Measurements from ENCODE around the gene POU2F2.

POU2F2 gene

DNA sequence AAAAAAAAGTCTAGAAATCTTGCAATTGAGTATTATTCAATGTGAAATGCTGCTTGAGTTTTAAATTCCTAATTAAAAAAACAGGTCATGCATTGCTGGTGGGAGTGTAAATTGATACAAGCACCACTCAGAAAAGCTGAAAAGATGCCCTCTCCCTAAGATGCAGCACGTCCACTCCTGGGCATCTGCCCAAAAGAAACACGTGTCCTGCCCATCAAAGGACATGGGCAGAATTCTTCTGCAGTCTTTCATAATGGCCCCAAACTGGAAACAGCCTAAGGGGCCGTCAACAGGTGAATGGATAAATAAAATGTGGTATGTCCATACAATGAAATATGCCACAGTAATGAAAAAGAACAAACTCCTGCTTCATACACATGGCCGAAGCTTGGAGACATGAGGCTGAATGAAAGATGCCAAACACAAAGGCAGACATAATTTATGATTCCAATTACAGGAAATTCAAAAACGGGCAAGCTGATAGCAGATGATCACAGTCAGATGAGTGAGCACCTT, 7.8 kb downstream of the POU2F2 start:
- no peak for TF ChIP-seq POLR2A (IDR thresholded peaks at IDR 0.05; ENCODE audit: low read depth, low read length)
- FAIRE-seq (no peak), DNase-seq (ENCODE audit: insufficient read length, low spot score) (no peak)

DNA sequence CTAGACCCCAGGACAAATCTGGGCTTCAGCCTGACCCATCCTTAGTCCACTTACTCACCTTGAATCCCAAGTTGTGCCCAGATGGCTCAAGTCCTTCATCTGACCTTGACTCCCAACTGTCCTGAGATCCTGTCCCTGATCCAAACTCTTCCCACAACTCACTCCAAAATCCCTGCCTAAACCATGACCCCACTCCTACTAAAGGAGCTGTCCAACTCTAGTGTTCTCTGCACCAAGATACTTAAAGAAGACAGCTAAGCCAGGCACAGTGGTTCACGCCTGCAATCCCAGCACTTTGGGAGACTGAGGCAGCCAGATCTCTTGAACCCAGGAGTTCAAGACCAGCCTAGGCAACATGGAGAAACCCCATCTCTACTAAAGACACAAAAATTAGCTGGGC, 8.5 kb downstream of the POU2F2 start:
- no peak for TF ChIP-seq POLR2A (IDR thresholded peaks at IDR 0.05; ENCODE audit: low read depth, low read length)
- FAIRE-seq: no peak
- no peak for DNase-seq (ENCODE audit: insufficient read length, low spot score)

DNA sequence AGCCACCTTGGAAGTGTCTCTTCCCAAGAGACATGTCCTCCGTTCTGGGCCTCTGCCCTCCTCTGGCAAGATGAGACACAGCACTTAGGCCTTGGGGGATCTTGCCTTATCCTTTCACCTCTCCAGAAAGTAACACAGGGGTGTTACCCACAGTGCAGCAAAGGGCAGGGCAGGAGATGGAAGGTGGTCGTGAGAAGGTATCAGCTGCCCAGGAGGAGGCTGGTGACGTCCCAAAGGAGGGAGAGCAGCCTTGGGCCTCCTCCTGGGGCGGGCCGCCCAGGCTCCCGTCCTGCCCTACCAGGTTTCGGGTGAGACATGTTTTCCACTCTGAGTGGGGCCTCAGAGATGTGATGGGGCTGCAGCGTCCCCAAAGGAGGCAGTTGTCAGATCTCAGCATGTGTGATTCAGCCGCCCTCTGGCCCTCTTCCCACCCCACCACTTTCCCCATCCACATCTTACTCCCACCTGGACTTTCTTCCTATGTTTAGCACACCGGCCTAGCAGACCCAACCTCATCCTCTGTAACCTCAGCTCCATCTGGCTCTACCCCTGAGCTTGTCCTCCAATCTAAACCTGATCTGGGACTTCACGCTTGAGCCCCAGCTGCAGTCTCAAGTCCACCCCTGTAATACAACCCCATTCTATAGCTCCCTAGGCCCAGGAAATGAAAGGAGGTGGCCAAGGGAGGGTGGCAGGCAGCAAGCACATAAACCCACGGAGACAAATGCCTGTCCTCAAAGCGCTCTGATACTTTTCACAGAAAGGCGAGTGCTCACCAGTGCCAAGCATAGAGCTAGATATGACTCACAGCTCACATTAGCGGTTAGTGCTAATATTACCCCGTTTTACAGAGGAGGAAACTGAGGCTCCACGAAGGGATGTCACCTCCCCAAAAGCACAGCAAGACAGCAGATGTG, 9.3 kb downstream of the POU2F2 start:
- no peak for TF ChIP-seq POLR2A (IDR thresholded peaks at IDR 0.05; ENCODE audit: low read depth, low read length)
- no peak for DNase-seq (ENCODE audit: insufficient read length, low spot score)
- no peak for FAIRE-seq

DNA sequence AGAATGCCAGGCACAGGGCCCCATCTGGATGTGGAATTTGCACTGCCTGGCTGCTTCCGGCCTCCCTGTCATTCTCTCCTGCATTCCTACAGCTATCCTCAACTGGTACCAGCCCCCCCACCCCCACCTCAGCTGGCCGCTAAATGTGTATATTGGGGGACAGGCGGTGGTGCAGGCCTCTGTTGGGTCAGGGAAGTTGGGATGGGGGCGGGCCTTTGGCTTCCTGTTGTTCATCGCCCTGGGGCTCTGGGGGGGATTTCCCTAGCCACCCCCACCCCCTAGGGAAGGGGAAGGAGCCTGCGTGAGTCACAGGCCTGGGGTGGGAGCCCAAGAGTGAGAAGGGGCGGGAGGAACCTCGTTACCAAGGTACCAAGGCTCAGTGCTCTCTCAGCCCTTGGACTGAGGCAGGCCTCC, 10.6 kb downstream of the POU2F2 start:
- no peak for TF ChIP-seq POLR2A (IDR thresholded peaks at IDR 0.05; ENCODE audit: low read depth, low read length)
- DNase-seq (ENCODE audit: insufficient read length, low spot score) (peak; percentile 98), FAIRE-seq (peak; percentile 30)

DNA sequence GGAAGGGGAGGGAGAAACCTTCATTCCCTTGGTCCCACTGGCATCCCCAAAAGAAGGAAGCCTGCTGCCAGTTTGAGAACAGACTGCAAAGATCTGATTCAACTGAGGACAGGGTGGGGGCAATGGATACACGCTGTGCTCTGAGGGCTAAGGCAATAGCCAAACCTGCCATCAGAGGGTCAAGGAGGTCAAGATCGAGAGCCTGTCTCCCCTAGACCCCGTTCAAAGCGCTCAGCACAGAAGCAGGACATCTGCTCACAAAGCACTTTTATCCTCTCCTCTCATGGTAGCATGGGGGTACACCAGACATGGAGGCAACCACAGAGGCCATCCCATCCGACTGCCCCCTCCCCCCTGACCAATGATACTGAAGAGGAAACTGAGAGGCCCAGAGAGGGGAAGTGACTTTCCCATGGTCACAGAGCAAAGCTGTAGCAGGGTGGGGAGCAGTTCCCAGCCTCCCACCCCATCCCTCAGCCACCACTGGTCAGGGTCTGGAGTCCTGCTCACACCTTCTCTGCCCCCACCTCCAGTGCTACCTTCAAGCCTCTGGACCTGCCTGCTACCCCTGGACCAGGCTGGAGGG, 11.1 kb downstream of the POU2F2 start:
- no peak for DNase-seq (ENCODE audit: insufficient read length, low spot score)
- no peak for FAIRE-seq
- no peak for TF ChIP-seq POLR2A (IDR thresholded peaks at IDR 0.05; ENCODE audit: low read depth, low read length)

DNA sequence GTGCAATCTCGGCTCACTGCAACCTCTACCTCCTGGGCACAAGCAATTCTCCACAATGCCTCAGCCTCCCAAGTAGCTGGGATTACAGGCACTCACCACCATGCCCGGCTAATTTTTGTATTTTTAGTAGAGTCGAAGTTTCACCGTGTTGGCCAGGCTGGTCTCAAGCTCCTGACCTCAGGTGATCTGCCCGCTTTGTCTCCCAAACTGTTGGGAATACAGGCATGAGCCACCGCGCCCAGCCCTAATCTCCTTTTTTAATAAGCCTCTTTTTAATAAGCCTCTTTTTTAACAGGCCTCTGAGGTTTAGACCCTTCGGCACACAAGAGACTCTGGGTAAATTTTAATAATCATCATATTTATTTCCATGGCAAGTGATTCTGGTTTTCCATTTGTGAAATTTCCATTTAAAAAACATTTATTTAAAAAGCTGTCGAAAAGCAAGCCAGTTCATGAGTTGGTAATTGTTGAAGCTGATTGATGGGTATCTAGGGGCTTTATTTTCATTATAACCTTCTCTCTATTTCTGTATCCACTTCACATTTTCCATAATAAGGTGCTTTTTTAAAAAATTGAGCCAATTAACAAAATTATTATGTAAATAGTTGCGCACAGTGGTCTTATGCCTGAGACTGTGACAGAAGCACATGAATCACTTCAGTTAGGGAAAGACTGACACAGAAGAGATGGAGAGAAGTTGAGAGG, 11.8 kb downstream of the POU2F2 start:
- TF ChIP-seq POLR2A (IDR thresholded peaks at IDR 0.05; ENCODE audit: low read depth, low read length): no peak
- FAIRE-seq (no peak), DNase-seq (ENCODE audit: insufficient read length, low spot score) (no peak)

DNA sequence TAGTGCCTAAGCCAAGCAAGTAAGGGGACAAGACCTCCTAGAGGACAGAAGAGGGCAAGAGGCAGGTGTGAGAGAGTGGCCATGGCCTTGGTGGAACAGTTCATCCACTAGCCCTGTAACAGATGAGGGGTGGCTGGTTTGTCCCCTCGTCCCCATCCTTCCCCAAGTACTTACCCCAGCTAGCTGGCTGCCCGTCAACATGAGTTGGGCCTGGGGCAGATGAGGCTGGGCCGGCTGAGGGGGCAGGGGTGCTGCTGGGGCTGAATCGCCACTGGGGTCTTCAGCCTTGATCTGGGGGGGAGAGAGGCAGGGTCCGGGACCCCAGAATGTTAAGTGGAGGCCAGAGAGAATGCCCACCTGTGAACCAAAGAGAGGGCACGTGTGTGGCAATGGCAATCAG, 15.2 kb downstream of the POU2F2 start:
- FAIRE-seq (no peak), DNase-seq (ENCODE audit: insufficient read length, low spot score) (no peak)
- no peak for TF ChIP-seq POLR2A (IDR thresholded peaks at IDR 0.05; ENCODE audit: low read depth, low read length)

DNA sequence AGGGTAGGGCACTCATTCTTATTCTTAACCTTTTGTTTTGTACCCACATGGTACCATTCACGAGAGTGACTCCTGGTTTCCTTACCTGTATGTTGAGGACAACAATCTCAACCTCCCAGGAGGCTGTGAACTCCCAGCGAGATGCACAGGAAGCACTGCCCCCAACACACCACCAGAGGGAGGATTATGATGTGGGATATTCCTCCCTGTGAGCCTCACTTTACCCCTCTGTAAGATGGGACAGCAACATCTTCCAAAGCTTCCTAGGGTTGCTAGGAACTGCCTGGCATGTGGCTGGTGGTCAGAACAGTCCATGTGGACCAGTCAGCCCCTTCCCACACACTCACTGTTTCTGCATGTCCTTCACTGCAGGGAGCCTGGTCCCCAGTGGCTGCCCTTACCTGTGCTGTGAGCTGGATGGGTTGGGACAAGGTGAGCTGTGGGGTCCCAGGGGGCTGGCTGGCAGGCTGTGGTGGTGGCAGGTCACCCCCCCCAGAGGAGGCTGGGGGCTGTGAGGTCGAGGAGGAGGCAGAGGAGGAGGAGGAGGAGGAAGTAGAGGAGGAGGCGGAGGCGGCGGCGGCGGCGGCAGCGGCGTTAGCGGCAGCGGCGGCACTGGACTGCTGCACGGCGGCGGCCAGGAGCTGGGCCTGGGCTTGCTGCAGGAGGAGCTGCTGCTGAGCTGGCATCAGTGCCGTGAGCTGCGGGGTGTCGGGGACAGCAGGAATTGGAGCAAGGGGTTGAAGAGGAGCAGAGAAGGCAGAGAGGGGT, 15.8 kb downstream of the POU2F2 start:
- no peak for TF ChIP-seq POLR2A (IDR thresholded peaks at IDR 0.05; ENCODE audit: low read depth, low read length)
- no peak for DNase-seq (ENCODE audit: insufficient read length, low spot score)
- FAIRE-seq: no peak

DNA sequence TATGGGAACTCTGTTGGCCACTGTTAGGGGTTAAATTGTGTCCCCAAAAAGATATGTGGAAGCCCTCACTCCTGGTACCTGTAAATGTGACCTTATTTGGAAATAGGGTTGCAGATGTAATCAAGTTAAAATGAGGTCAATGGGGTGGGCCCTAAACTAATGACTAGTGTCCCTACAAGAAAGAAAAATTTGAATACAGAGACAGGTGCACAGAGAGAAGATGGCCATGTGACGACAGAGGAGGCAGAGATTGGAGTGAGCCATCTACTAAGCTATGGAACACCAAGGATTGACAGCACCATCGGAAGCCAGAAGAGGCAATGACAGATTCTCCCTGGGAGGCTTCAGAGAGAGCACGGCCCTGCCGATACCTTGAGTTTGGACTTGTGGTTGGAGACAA, 16.5 kb downstream of the POU2F2 start:
- no peak for FAIRE-seq
- TF ChIP-seq POLR2A (IDR thresholded peaks at IDR 0.05; ENCODE audit: low read depth, low read length): no peak
- DNase-seq (ENCODE audit: insufficient read length, low spot score): no peak

DNA sequence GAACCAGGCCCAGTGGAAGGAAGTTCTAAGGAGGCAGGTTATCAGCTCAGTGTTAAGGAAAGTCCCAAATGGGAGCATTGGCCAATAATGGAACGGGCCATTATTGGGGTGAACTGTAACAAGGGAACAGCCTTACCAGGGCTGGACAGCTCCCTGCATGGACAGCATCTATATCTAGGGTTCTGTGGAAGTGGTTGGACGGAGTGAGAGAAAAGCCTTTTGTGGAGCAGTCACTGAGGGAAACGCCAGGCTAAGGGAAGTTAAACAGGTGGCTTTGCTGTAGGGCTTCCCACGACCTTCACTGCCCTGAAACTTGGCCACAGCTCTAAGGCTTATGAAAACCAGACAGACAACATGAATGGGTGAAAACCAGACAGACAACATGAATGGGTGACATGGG, 17.0 kb downstream of the POU2F2 start:
- DNase-seq (ENCODE audit: insufficient read length, low spot score) (no peak), FAIRE-seq (no peak)
- no peak for TF ChIP-seq POLR2A (IDR thresholded peaks at IDR 0.05; ENCODE audit: low read depth, low read length)

DNA sequence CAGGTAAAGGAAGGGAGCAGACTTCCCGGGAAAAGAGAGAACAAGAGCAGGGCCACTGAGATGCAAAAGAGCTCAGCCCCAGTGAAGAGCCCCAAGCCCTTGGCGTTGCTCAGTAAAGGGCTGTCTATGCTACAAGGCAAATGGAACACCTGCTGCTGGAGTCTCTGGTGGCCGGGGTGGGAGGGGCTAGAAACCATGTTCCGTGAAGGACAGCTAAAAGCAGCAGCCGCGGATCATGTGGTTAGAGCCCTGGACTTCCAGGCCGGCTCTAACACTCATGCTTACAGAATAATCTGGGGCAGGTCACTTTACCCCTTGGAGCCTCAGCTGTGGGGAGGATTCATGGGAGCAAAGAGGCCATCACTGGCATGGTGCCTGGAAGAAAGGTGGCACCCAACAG, 17.8 kb downstream of the POU2F2 start:
- FAIRE-seq (no peak), DNase-seq (ENCODE audit: insufficient read length, low spot score) (no peak)
- TF ChIP-seq POLR2A (IDR thresholded peaks at IDR 0.05; ENCODE audit: low read depth, low read length): no peak

DNA sequence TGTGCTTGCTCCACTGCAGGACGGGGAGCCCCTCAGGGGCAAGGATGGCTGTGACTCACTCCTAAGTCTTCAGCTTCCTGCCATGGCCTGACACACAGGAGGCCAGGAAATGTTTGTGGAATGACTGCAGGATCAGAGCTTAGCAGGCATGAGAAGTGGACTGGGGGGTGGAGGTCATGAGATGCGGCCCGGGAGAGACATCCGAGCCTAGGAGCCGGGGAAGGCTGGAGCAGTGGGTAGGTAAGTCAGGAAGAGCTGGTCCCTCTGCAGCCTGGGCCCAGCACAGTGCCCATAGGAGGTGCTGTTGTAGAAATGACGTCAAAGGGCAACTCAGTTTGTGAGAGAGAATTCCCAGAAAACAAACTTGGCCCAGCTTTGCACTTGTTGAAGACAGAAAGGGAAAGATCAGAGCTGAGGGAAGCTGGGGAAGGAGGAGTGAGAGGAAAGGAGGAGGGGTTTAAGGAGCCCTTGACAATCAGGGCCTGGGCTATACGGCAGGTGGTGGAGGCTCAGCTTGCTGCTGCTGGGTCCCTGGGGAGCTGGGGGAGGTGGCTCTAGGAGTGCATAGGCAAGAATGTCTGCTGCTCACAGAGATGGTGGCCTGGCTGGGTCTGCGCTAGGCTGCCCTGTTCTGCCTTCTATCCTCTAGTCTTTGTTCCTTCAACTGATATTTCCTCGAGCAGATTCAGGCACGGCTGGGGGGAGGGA, 18.5 kb downstream of the POU2F2 start:
- FAIRE-seq: peak; percentile 85
- peak; percentile 15; the same call in 1 of the 2 replicates for TF ChIP-seq POLR2A (IDR thresholded peaks at IDR 0.05; ENCODE audit: low read depth, low read length)
- peak; percentile 99 for DNase-seq (ENCODE audit: insufficient read length, low spot score)

DNA sequence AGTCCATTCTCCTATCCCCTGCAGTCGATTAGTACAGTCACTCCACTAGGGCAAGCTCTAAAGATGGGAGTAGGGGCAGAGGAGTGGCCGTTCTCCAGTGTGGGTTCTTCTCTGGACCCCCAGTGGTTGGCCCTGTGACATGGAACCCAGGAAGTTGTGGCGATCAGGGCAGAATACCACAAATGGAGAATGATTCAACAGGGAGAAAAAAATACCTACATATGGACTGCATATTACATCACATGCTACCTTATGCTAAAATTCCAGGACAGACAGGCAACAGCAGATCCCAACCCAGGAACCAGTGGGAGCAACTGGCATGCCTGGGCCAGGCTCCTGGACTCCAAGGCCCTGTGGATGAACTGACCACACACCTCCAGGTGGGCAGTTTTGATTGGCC, 20.4 kb downstream of the POU2F2 start:
- no peak for TF ChIP-seq POLR2A (IDR thresholded peaks at IDR 0.05; ENCODE audit: low read depth, low read length)
- DNase-seq (ENCODE audit: insufficient read length, low spot score) (peak; percentile 56), FAIRE-seq (no peak)
